EL (cell line): ENCODE results near the gene GNS.

Experiments used
- DNase-seq: peaks from one replicate; pipeline ENCODE4 v3.0.0-alpha.2; 2016

Gene GNS

DNA sequence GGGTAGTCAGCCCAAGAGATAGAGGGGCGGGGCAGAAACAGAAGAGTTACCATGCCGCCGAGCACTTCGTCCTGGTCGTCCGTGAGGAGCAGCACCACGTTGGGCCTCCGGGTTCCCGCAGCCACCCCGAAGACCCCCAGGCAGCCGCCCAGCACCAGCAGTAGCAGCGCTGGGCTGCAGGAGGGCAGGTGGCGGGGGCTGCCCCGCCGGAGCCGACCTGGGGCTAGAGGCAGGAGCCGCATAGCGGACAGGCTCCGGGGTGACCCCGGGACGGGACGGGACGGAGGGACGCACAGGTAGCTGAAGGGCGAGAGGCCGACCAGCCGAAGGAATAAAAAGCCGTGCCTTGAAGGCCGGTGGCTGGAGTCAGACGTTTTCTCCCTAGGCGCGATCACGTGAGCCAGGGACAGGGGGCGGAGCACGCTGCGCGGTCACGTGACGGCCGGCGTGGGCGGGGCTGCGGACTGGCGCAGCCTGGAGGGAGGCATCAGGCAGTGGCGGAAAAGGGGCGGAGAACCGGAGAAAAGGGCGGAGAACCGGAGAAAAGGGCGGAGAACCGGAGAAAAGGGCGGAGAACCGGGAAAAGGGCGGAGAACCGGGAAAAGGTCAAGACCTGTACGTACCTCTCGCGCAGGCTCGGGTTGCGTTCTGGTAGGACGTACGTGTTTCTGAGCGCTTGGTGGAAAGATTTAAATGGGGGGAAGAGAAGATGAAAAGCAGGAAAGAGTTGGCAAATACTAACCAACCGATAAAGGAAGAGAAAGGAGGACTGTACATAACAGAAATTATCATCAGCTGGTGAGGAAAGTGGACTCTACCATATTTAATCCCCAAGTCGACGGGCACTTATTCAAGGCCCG lies at the start of gene GNS:
Gene GNS, minus strand, starts transcription at position 372 of the 860 bp plus-strand sequence. Its CDS starts 130 bp downstream, at position 242.
- peak; percentile 91 for DNase-seq

DNA sequence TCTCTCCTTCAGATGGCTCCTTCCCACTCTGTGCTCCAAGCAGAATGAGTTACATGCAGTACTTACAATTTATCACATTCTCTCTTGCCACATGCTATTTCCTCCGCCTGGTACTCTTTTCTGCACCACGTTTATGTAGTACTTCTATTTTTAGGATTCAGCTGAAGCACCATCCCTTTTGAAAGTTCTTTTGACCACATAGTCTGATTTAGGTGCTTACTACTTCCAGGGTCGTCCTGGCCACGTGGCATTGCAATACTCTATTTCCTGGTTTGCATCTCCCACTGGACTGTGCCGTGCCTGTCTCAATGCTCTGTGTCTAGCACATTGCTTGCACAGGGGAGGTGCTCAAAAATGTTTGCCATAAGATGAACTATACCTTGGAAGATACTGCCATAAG lies 48.9 kb upstream of the GNS start:
- no peak for DNase-seq

DNA sequence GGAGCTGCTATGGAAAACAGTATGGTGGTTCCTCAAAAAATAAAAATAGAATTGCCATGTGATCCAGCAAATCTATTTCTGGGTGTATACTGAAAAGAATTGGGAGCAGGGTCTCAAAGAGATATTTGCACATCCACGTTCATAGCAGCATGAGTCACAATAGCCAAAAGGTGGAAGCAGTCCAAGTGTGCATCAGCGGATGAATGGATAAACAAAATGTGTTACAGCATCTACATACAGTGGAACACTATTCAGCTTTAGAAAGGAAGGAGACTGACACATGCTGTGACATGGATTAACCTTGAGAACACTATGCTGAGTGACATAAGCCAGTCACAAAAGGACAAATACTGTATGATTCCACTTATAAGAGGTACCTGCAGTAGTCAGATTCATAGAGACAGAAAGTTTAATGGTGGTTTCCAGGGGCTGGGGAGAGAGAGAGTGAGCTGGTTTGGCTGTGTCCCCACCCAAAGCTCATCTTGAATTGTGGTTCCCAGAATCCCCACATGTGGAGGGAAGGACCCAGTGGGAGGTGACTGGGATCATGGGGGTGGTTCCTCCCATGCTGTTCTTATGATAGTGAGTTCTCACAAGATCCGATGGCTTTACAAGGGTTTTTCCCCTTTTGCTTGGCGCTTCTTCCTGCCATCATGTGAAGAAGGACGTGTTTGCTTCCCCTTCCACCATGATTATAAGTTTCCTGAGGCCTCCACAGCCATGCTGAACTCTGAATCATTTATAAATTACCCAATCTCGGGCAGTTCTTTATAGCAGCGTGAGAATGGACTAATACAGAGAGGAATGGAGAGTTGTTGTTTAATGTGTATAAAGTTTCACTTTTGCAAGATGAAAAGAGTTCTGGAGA lies 47.6 kb upstream of the GNS start:
- peak; percentile 55 for DNase-seq

DNA sequence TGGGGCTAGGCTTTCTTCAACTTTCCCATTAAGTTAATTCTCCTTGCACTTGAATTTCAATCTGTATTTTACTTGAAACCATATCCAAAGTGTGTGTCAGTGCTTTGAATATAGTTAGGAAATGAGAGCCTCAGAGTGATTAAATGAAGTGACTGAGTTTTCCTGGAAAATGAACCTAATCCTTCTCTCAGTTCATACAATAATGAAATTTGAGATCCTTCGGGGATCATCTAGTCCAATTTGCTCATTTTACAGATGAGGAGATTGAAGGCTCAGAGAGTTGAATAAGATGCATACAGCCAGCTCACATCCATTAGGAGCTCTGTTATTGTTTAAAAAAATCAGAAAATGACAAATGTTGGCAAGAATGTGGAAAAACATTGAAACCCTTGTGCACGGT lies 47.0 kb upstream of the GNS start:
- DNase-seq, result no peak

DNA sequence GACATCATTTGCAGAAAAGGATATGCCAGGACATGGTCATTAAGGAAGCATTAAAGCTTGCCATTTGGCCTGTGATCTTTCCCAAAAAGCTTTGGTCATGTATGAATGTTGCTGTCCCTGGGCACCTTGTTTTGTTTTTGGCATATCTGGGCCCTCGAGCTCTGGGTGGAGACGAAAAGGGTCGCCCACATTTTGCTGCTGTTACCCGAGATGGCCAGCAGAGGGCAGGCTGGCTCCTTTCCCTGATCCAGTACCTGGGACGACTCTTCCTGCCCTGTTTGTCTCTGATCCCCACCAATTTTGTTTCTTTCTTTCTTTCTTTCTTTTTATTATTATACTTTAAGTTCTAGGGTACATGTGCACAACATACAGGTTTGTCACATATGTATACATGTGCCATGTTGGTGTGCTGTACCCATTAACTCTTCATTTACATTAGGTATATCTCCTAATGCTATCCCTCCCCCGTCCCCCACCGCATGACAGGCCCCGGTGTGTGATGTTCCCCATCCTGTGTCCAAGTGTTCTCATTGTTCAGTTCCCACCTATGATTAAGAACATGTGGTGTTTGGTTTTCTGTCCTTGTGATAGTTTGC lies 43.1 kb upstream of the GNS start:
- DNase-seq, result peak; percentile 37

DNA sequence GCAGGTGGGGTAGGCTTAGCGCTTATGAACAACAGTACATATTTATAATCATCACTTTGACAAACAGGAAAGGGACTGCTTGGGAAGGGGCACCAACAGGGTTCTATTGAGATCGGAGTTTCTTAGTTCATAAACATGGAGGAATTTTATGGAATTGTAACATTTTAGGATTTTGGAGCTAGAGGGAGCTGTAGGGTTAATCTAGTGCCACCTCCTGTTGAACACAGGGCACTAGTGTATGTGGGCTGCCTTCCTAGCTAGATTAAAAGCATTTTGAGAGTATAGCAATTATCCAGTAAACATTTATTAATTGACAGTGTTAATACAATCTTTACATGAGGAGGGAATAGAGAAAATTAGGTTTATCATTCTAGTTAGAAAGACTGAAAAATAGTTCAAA lies 42.2 kb upstream of the GNS start:
- DNase-seq, result no peak

DNA sequence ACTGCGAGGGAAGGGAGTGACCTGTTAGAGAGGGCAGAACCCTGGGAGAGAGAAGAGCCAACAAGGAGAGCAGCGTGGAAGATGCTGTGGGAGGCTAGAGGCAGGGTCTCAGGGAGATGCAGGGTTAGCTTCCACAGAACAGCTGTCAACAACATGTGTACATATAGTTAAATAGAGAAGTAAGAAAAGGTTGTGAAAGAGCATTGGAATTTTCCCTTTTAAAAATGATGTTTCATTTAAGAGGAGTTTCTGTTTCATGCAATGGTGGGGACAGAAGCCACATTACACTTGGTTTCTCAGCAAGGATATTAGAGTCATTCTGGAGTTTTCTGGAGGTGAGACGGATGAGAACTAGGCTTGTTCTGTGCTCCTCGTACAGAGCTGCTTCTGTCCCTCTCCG lies 41.4 kb upstream of the GNS start:
- no peak for DNase-seq

DNA sequence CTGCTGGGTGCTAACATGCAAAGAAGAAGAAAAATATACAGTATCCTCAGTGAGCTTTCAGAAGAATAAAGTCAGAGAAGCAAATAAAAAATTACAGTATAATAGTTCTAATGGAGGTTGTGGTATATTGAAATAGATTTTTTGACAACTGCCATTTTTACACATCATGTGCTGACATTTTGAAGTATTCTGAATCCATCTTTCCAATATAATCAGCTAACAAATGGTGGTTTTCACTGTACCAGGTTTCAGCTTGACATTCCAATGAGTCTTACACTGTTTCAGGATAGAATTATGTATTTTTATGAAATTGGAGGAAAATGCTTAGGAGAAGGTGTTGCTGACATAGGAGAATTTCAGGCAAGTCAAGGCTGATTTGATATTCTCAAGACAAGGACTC lies 39.0 kb upstream of the GNS start:
- DNase-seq, result no peak

DNA sequence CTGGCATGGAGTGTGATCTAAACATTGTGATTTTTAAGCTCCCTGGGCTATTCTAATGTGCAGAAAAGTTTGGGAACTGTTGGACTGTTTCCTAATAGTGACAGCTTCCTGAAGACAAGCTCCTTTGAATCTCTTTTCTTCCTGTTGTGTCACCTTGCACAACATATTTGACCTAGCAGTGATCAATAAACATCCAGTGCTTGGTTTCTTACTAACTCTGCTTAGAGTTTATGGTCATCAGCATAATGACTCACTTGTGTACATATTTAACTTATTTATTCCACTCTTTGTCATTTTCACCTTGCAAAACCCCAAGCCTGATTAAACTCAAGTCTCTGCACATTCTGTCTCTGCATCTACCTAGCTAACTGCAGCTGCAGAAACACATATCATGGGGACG lies 38.0 kb upstream of the GNS start:
- no peak for DNase-seq

DNA sequence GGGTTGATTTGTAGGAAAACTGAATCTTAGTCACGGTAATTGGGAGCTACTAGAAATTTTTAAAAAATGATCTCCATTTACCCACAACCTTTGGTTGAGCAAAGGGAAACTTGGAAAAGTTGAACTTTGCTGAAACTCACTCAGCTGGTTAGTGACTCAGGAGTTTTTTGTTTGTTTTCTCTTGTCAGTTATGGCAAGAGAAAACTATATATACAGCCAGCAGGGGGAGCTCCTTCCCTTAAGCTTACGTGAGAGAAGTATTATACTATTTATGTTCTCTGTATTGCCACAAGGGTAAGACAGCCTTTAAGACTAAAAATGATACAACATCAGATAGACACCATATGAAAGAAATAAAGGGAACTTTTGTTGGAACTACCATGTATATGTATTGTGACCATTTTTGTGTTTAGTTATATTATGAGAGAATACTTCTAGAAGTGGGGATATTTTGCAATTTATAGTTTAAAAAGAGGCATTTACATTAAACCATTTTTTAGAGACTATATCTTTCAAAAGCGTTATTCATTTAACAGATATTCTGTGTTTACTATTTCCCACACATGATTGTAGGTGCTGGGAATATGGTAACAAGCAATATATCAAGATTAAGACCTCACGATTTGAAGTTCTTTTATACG lies 37.1 kb upstream of the GNS start:
- peak; percentile 84 for DNase-seq

DNA sequence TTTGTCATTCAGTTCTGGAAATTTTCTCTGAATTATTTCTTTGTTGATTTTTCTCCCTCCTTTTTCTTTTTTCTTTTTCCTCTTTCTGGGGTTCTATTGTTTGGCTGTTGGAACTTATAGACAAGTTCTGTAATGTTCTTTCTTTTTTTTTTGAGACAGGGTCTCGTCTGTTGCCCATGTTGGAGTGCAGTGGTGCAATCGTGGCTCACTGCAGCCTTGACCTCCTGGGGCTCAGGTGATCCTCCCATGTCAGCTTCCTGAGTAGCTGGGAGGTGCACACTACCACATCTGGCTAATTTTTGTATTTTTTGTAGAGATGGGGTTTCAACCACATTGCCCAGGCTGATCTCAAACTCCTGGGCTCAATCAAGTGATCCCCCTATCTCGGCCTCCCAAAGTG lies 35.1 kb upstream of the GNS start:
- DNase-seq, result no peak

DNA sequence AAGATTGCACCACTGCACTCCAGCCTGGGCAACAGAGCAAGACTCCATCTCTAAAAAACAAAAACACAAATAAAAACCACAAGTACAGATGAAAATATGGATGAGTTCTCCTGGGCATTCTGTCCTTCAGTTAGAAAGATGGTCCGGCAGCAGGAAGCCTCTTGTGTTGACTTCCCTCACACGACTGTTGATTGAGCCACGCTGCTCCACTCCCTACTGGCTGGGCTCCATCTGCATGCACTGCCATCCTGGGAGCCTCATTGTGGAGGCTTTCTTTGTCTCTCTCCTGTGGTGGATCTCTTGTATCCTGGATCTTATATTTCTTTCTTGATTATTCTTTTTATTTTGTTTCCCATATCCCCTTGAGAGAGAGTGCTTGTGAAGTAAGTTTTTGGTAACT lies 34.4 kb upstream of the GNS start:
- no peak for DNase-seq

DNA sequence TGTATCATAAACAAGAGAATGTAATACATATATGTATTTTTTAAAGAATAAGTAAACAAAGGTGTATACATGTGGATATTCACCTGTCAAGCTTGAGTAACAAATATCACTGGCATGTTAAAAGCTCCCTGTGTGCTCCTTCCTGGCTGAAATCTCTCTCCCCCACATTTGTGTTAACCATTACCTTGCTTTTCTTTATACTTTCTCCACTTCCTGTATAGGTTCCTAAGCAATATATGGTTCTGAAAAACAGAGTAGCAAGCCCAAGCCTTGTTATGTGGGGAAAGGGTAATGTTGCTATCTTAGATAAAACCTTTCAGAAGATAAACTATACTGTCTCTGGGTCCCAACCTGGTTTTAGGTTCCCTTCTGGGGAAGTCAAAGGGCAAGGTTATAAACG lies 32.9 kb upstream of the GNS start:
- DNase-seq, result no peak

DNA sequence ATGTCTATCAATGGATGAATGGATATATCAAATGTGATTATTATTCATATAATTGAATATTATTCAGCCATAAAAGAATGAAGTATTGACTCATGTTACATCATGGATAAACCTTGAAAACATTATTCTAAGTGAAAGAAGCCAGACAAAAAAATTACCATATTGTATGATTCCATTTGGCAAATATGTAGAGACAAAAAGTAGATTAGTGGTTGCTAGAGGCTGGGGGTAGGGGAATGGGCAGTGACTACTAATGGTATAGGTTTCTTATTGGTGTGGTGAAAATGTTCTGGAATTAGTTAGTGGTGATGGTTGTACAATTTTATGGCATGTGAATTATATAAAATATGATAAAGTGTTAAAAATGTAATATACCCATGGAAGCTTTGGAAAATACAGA lies 31.8 kb upstream of the GNS start:
- DNase-seq, result no peak

DNA sequence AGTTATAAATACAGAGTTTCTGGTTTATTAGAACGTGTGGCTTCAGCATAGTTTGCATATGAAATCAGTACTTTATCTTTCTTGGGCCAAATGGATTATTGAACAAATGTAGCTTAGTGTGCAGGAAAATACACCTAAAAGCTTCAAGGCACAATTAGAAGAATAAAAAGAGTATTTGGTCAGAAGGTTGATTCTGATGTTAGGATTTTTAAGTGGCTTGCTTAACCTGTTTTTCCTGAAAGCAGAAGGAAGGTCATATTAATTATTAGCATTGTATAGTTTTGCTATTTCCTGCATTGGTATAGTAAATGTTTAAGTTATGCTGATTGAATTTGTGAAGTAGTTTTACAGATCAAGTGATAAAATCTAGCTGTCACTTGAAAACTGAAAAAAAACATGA lies 31.0 kb upstream of the GNS start:
- DNase-seq, result no peak

DNA sequence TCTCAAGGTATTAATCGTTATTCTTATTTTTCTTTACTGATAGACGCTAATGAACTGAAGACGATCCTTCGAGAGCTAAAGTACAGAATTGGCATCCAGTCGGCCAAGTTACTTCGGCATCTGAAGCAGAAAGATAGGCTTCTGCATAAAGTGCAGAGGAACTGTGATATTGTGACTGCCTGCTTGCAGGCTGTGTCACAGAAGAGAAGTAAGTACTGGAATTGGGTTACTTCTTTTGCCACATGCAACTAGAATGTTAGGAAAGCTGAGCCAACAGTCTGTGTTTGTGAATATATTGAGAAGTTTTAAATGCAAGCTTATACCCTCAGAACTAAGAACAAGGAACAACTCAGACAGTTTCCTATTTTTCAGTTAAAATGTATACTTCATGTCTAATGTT lies 26.6 kb upstream of the GNS start:
- no peak for DNase-seq

DNA sequence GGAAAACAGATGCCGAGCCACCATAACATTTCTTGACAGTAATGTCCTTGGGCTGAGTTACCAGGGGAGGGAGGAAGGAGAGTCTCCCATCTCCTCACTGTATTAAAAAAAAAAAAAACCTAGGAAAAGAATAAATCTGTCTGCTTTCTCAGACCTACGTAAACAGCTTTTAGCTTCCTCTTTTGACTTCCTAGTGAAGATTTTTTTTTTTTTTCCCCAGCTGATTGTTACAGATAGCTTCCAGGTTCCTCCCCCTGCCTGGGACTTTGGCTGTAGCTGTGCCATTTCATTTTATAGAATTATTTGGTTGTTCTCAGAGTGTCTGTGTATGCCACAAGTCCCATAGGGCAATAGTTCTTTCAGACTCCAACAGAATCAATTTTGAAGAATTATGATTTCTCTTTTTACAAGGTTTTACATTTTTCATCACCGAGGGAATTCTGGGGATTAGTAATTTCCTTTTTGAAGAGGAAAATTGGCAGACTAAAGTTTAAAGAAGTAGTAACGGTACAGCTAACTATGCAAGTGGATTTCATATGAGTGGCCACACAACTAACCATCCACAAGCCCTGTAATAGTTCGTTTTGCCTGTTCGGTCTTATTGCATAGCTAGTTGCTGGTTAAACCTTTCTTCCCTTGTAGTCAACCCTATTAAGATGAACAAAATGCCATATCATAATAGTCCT lies 23.1 kb upstream of the GNS start:
- no peak for DNase-seq

DNA sequence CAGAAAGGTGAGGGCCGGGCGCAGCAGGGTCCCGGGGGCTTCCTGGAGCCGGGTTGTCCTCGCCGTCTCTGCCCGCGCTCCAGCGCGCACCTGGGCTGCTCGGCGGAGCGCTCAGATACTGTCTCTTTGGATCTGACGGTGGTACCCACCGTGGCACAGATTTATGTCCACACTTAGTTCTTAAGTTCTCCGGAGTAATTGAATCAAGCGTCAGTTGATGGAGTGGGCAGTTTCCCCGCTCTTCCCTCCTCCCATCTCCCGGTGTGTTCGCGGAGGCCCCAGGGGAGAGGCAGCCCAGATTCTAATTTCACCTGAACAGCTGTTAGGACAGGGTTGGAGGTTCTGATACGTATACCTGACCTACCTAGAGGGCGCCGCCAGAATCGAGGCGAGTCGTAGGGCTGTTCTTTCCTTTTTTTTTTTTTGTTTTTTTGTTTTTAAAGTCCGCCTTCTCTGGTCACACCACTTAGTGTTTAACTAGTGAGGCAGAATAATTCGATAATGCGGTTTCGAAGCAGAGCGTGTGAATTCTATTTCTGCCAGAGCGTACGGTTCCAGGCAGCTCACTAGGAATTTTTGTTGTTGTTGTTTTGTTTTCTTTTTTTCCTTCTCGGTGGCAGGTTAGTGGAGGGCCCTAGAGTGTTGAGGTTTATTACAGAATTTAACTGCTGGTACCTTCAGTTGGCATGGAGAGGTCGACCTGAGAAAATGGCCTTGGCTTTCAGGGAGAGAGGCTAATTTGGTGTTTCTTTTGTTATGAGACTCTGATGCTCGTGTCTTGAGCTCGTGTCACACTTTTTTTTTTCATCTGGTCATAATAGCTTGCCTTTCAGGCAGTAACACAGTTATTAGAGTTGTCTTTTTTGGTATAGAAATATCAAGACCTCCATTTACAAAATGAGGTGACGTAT lies 22.3 kb upstream of the GNS start:
- DNase-seq, result no peak

DNA sequence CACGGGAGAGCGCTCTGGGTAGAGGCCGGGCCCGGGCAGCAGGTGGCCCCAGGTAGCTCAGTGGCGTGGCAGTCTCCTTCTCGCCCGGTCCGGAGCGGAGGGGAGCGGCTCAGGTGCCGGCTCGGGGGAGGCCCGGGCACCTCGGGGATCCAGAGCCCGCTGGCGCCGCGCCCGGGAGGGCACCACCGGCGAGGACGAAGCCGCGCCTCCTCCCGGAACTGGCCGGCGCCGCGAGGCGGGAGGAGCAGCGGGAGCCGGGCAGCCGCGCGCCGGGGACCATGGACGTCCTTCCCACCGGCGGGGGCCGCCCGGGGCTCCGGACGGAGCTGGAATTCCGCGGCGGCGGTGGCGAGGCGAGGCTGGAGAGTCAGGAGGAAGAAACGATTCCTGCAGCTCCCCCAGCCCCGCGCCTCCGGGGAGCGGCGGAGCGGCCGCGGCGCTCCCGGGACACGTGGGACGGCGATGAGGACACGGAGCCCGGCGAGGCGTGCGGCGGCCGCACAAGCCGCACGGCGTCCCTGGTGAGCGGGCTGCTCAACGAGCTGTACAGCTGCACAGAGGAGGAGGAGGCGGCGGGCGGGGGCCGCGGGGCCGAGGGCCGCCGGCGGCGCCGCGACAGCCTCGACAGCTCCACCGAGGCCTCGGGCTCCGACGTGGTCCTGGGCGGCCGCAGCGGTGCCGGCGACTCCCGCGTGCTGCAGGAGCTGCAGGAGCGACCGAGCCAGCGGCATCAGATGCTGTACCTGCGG lies 21.5 kb upstream of the GNS start:
- no peak for DNase-seq

DNA sequence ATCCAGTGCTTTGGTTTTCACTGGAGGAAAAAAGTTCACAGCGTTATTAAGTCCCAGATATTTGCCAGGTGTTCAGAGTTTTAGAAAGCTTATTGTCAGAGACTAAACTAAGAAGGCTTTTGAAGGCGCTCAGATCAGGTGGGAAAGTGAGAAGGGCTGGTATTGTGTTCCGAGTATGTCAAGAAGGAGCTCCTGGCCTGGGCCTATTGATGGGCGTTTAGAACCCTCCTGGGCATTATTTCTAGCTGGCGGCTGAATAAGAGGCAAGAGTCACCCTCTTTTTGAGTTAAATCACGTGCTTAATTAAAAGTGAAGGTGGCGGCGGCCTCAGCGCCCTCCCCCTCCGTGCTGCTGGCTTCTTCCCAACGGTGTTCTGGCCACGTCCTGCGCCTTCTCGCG lies 20.9 kb upstream of the GNS start:
- no peak for DNase-seq
